GM12878 (cell line): ENCODE measurements around the gene YIPF4.

Experiments
- CBX3 ChIP-seq: fragments of 200-600 bp; sonication (generic); IDR thresholded peaks from 2 replicates; pipeline ENCODE4 v1.6.1; 2016; ENCODE audit warnings: low read depth, borderline replicate concordance
- IRF4 ChIP-seq: IDR thresholded peaks from 2 replicates; pipeline ENCODE4 v1.6.1; 2011; ENCODE audit warnings: low read depth, low read length
- NRF1 ChIP-seq: conservative IDR thresholded peaks from 2 replicates; pipeline ENCODE4 v1.6.1; 2011; ENCODE audit warnings: mild to moderate bottlenecking, low read depth, low read length, improper control_type of control experiment
- POLR2A ChIP-seq: IDR thresholded peaks from 2 replicates; pipeline ENCODE4 v1.6.1; 2011; ENCODE audit warnings: low read depth, mild to moderate bottlenecking, low read length
- RAD21 ChIP-seq: IDR thresholded peaks from 2 replicates; pipeline ENCODE4 v1.6.1; 2011; ENCODE audit warnings: mild to moderate bottlenecking, low read depth, low read length, moderate library complexity; ENCODE audit not compliant: insufficient read depth
- STAT3 ChIP-seq: IDR thresholded peaks from 2 replicates; pipeline ENCODE4 v1.6.1; 2011; ENCODE audit warnings: low read depth, low read length, improper control_type of control experiment
- TF ChIP-seq, protein P1 (sequence below), 3 experiments: IDR thresholded peaks in 2 of 3; conservative IDR thresholded peaks in 1 of 3; 2 replicates each; pipeline ENCODE4 v1.5.1; 2011; ENCODE audit warnings: low read depth in 3 of 3, low read length in 3 of 3, mild to moderate bottlenecking in 3 of 3, control low read depth in 2 of 3, moderate library complexity in 2 of 3, inconsistent platforms in 1 of 3, mixed read lengths in 1 of 3; ENCODE audit not compliant: control insufficient read depth in 2 of 3, insufficient read depth in 1 of 3; ENCODE audit errors: extremely low read depth in 1 of 3
- TF ChIP-seq, protein P2 (sequence below): IDR thresholded peaks from 2 replicates; pipeline ENCODE4 v1.6.1; 2012; ENCODE audit warnings: mild to moderate bottlenecking, low read depth, low read length

DNA sequence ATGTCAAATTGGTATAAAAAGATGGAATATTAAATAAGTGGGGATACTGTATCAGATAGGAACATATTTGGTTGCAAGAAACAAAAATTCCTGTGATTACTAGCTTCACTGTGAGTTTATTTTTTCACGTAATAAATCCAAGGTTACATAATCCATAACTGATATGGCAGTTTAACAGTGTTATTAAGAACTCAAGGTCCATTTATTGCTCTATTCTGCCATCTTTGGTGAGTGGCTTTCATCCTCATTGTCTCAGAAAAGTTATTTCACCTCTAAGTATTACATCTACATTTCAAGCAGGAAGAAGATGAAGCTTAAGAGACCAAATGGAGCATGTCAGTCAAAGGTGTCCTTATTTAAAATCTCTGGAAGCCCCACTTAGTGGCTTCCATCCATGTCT lies 37.2 kb downstream of the YIPF4 start:
- TF ChIP-seq RAD21 (no peak), STAT3 (no peak), IRF4 (no peak), CBX3 (no peak), NRF1 (no peak), POLR2A (no peak)
- TF ChIP-seq, protein P1, sequence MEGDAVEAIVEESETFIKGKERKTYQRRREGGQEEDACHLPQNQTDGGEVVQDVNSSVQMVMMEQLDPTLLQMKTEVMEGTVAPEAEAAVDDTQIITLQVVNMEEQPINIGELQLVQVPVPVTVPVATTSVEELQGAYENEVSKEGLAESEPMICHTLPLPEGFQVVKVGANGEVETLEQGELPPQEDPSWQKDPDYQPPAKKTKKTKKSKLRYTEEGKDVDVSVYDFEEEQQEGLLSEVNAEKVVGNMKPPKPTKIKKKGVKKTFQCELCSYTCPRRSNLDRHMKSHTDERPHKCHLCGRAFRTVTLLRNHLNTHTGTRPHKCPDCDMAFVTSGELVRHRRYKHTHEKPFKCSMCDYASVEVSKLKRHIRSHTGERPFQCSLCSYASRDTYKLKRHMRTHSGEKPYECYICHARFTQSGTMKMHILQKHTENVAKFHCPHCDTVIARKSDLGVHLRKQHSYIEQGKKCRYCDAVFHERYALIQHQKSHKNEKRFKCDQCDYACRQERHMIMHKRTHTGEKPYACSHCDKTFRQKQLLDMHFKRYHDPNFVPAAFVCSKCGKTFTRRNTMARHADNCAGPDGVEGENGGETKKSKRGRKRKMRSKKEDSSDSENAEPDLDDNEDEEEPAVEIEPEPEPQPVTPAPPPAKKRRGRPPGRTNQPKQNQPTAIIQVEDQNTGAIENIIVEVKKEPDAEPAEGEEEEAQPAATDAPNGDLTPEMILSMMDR (IDR thresholded peaks at IDR 0.05 in 2 of 3, conservative IDR thresholded peaks at IDR 0.05 in 1 of 3; ENCODE audit: control insufficient read depth in 2 of 3, extremely low read depth in 1 of 3, insufficient read depth in 1 of 3, low read depth in 3 of 3, low read length in 3 of 3): no peak
- TF ChIP-seq, protein P2, sequence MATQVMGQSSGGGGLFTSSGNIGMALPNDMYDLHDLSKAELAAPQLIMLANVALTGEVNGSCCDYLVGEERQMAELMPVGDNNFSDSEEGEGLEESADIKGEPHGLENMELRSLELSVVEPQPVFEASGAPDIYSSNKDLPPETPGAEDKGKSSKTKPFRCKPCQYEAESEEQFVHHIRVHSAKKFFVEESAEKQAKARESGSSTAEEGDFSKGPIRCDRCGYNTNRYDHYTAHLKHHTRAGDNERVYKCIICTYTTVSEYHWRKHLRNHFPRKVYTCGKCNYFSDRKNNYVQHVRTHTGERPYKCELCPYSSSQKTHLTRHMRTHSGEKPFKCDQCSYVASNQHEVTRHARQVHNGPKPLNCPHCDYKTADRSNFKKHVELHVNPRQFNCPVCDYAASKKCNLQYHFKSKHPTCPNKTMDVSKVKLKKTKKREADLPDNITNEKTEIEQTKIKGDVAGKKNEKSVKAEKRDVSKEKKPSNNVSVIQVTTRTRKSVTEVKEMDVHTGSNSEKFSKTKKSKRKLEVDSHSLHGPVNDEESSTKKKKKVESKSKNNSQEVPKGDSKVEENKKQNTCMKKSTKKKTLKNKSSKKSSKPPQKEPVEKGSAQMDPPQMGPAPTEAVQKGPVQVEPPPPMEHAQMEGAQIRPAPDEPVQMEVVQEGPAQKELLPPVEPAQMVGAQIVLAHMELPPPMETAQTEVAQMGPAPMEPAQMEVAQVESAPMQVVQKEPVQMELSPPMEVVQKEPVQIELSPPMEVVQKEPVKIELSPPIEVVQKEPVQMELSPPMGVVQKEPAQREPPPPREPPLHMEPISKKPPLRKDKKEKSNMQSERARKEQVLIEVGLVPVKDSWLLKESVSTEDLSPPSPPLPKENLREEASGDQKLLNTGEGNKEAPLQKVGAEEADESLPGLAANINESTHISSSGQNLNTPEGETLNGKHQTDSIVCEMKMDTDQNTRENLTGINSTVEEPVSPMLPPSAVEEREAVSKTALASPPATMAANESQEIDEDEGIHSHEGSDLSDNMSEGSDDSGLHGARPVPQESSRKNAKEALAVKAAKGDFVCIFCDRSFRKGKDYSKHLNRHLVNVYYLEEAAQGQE: no peak
